Stimulated activated CD4-positive, alpha-beta T cell treated with anti-CD3 and anti-CD28 coated beads, Interleukin-2, amount 100 ng/mL, for 24 hours (primary cell): ENCODE data around the gene PET117.
"Not testable (repeated sequence)": the region's sequence is repeated elsewhere in the genome, so short reads cannot be mapped to it uniquely, and the experiment has no call there.

Experiments
- DNase-seq, 2 donors: peaks; one replicate each; pipeline ENCODE4 v3.0.0-alpha.2; 2020

PET117 gene

DNA sequence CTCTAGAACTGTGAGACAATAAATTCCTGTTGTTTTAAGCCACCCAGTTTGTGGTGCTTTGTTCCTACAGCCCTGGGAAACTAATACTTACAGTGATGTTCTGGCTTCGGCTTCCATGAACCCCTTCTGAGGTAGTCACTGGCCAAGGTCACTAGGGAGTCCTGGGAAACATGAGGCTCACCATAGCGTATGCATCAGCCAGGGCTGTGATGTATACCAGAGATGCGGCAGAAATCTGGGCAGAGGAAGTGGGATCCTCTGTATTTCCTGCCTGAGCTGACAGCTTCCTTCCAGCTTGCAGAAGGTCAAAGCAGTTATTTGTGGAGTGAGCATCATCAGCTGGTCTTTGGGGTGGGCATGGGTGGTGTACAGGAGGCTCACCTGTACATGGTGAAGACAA is 27.9 kb downstream of the PET117 start:
- no peak for DNase-seq

DNA sequence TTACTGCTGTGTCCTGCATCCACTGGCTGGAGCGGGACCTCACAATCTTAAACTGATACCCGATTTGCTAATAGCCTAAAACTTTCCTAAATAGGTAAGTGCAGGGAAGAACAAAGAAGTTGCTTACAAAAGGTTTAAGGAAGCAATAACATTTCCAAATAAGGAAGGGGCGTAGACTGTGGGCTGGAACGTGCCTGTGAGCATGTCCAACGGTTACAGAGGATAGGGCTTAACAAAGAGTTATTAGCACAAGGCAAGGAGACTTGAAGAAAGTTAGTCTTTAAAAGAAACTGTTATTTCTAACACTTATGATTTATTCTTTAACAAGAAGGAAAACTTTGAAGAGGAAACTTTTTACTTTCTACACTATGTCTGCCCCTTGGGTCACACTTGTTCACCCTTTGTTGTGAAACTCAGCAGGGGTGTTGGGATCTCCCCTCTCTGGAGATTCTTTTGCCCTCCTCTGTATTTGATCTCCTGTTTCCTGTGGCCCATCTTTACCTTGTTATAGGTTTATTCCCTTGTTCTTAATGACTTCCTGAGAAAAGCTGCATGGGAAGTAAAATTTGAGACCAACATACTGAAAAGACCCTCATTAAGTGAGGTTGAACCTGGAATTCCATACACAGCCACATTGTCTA is 28.7 kb downstream of the PET117 start:
- DNase-seq: no peak

DNA sequence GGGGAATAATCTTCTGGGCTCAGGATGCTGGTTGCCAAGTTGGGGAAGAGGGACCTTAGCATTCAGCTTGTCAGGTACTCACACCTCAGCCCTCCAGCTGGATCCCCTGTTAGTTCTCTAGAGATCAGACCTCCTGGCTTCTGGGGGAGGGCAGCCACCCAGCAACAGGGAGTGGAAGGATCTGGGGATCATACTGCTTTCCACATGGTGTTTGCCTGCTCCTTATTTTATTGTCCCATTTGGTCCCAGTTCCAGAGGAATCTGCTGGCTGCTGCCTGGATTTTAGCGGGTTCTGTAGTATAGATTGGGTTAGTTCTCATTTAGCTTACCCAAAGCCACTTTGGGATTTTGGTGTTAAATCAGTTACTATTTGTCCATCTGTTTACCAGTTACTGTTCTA is 29.3 kb downstream of the PET117 start:
- DNase-seq: no peak

DNA sequence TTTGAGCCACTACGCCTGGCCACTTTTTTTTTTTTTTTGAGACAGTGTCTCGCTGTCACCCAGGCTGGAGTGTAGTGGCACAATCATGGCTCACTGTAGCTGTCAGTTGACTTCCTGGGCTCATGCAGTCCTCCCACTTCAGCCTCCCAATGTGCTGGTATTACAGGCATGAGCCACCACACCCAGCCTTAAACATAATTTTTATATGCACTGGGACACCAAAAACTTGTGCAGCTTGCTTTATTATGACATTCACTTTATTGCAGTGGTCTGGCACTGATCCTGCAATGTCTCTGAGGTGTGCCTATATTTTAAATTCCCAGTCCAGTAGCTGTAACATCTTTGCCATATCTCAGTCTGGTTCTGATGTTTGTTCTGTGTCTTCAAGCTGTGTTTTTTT is 34.7 kb downstream of the PET117 start:
- DNase-seq: no peak

DNA sequence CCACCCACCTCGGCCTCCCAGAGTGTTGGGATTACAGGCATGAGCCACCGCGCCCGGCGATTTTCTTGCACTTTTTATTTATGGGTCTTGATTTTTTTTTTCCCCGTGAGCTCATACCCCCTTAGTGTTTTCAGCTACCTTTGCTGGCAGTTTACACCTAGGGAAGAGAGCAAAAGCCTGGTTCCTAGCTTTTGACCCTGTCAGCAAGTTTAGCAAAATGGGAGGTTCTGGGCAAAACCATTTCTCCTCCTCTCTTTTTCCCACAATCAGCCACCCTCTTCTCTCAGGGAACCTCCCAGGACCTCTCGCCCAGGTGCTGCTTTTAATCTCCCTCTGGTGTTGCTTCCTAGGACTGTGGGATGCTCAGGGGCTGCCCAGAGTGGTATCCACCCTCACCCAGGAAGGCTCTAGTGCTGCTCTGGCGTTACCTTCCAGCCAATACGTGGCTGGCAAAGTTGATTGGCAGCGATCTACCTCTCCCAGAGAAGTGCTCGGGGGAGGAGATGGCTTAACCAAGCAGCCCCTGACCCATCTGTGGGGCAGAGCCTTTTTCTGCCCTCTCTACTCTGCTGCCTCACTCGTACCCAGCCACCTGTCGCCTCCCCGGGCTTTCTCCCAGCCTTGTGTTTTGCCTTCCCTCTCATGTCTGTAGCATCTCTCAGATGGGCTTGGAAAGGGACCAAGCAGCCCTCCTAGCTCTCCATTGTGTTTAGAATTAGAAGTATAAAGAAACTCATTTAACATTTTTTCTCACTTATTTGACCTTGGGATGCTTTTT is 37.4 kb downstream of the PET117 start:
- DNase-seq: no peak

DNA sequence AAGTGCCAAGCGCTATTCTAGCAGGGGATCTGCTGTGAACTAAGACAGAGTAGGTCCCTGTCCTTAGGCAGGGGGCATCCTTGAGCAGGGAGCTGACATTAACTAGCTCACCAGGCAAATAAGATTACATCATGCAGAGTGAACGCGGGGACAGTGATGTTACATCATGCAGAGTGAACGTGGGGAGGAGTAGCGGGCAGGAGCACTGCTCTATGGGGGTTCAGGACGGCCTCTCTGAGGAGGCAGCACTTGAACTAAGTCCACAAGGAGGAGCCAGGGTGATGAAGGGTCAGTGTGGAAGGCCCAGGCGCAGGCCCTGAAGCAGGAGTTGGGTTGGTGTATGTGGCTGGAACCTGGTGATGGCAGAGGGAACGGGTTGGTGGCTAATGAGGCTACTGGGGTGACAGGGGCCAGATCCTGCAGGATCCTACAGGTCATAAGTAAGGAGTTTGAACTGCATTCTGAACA is 38.7 kb downstream of the PET117 start:
- DNase-seq: no peak

DNA sequence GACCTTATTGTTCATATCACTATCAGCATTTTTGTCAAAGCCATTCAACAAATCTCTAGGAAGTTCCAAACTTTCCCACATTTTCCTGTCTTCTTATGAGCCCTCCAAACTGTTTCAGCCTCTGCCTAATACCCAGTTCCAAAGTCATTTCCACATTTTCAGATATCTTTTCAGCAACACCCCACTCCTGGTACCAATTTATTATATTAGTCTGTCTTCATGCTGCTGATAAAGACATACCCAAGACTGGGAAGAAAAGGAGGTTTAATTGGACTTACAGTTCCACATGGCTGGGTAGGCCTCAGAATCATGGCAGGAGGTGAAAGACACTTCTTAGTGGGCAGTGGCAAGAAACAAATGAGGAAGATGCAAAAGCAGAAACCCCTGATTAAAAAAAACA is 42.7 kb downstream of the PET117 start:
- not testable (repeated sequence) for DNase-seq

DNA sequence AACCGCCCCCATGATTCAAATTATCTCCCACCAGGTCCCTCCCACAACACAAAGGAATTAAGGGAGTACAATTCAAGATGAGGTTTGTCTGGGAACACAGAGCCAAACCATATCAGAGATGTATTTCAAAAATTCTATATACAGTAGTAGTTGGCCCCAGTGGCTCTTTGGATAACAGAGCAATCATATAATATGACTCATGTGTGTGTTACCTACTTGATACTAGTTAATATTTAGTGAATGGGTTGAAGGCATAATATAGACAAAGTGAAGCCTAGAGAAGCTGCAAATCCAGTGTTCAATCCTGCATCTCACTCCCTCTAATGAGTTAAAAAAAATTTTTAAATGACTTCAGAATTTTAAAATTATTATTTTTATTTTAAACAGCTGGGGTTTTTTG is 43.2 kb downstream of the PET117 start:
- no peak for DNase-seq

DNA sequence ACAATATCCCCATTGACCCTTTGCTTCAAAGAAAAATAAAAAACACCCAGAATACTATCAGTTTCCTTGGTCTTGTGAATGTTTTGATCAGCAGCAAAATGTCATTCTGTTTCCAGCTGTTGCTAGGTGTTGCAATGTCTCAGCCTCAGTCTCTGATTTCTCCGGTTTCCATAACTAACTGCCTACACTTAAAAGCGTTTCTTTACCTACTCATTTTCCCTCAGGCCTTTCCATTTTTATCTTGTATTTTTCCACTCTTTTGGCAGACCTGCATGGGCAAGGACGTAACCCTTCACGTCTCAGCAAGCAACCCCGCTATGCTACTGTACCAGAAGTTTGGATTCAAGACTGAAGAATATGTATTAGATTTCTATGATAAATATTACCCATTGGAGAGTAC is 49.4 kb downstream of the PET117 start:
- no peak for DNase-seq

DNA sequence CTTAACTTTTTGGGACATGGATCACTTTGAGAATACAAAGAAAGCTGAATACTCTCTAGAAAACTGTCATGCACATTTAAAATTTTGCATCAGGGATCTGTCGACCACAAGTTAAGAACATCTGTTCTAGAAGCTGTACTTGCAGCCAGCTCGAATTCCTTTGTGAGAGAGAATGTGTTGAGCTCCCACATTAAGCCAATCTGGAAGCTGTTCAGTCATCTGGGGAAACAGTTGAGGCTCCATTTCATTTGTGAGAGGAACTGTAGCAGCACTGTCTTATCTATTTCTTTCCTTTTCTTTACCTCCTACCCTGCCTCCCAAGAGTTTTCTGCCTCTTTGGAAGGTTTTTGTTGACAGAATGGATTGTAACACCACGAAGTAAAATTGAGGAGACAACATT is 50.8 kb downstream of the PET117 start:
- no peak for DNase-seq

DNA sequence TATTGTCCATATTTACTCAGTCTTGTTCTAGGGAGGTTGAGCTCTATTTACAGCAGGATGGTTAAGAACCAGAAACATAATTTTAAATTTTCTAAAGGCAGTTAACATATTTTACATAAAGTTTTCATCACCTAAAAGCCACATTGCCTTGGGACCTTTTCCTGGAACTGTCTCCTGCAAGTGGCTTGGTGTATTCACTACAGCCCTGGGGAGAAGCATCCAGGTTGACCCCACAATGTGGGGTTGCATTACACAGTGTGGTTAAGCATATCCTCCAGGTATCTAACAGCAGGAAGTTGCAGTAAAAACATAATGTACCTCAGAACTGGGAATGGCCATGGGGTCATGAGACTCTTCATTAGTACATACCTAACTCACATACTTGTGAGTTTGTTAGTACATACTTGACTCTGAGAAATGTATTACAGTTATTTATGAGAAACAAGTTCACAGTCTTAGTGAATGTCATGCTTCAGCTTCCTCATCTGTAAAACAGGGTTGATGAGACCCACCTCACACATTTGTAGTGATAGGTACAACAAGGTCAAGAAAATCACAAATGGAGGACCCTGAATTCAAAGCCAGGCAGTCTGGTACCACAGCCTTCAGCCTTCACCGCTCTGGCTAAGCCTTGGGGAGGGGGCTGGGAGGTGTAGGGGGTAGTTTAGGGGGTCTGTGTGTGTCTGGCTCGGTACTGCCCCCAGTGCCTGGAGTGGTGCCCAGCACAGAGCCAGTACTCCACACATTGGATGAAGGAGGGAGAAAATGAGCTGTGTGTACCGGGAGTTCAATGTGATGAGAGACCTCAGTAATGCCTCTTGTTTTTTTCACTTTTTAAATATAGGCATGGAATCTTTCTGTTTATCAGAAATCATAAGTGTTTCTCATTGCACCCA is 52.9 kb downstream of the PET117 start:
- no peak for DNase-seq

DNA sequence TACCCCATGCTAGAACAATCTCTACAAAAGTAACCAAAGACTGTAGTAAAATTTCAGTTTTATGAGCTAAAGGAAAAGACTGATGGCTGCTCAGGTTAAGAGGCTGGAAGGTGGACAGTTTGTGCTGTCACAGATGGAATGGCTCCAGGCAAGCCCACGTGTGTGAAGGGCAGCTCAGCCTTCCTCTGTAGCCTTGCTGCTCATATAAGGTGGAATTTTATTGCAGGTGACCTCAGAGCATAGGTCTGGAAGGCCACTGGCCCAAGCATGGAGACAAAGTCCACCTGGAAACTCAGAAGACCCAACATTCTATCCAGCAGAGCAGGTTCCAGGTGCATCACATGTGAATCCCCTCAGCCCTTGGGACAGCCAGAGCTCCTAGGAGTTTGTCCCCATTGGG is 53.6 kb downstream of the PET117 start:
- no peak for DNase-seq
